Measurements from ENCODE around the gene MAP3K21.

GRCh38 chr1:233340966-233341516, 13.5 kb downstream of the MAP3K21 start:
- no peak for TF ChIP-seq CTCF (IDR thresholded peaks at IDR 0.05)
- no peak for TF ChIP-seq POLR2A (IDR thresholded peaks at IDR 0.05)
- no peak for TF ChIP-seq POLR2AphosphoS5 (IDR thresholded peaks at IDR 0.05; ENCODE audit: insufficient read depth in 1 of 2, low read depth in 1 of 2)
